GM12878 (cell line): ENCODE results near the gene ABCC2. TPM values are rescaled to one million over a fixed set of nuclear protein-coding genes. Genes with fewer than 3 reads are reported as not detected.
"Not testable (repeated sequence)": the region's sequence is repeated elsewhere in the genome, so short reads cannot be mapped to it uniquely, and the experiment has no call there.

ENCODE experiments used
- ATAC-seq: fragments of 200-7000 bp; cut with Tn5 transposase; 3 replicates; pipeline ENCODE4 v1.9.1; 2020; ENCODE audit warnings: mild to moderate bottlenecking, moderate library complexity
- BruUV-seq: library from RNA; stranded (reverse); fragments of 400-500 nt; replicated peaks from 2 replicates; lab custom pipeline; 2021; lab: Mats Ljungman, UMichigan
- CTCF ChIA-PET: fragments of 300-600 bp; sonication (Branson Sonifier 250); formaldehyde crosslinking; extraction: SDS; loops from one replicate; lab custom pipeline; 2021; ENCODE audit warnings: inconsistent platforms; lab: Yijun Ruan, JAX
- POLR2A ChIA-PET: fragments of 350-600 bp; formaldehyde crosslinking; extraction: SDS; loops from one replicate; lab custom pipeline; 2021; ENCODE audit warnings: inconsistent platforms; lab: Charles Lee
- RAD21 ChIA-PET: fragments of 300-600 bp; sonication (Branson Sonifier 250); formaldehyde crosslinking; loops from one replicate; lab custom pipeline; 2023; ENCODE audit warnings: antibody characterized with exemption; ENCODE audit not compliant: unreplicated experiment; lab: Charles Lee
- SMC1A ChIA-PET: fragments of 300-600 bp; sonication (Branson Sonifier 250); formaldehyde crosslinking; loops from one replicate; lab custom pipeline; 2023; ENCODE audit not compliant: unreplicated experiment, uncharacterized antibody; lab: Charles Lee
- DNase-seq: peaks from one replicate; pipeline ENCODE4 v3.0.0-alpha.2; 2011; ENCODE audit warnings: low read depth, low spot score
- FAIRE-seq: peaks from 3 replicates; lab custom pipeline; 2011; peaks lifted over from hg19 to GRCh38; lab: Jason Lieb, UNC
- H2AFZ ChIP-seq: 2 replicates; pipeline ENCODE4 v1.6.0; 2011; ENCODE audit warnings: low read depth, low read length, control low read depth; ENCODE audit not compliant: control insufficient read depth
- H3K27ac ChIP-seq: 2 replicates; pipeline ENCODE4 v1.5.1; 2011; ENCODE audit warnings: control low read depth; ENCODE audit not compliant: control insufficient read depth, insufficient read depth
- H3K27me3 ChIP-seq, 2 experiments: replicated peaks in 1 of 2; 2 replicates each; pipeline versions ENCODE4 v1.6.0 to v1.6.1; 2011; ENCODE audit warnings: low read length in 1 of 2; ENCODE audit not compliant: control insufficient read depth in 2 of 2, insufficient read depth in 2 of 2
- H3K36me3 ChIP-seq, 2 experiments: 2 replicates each; pipeline ENCODE4 v1.5.1; 2011; ENCODE audit warnings: low read length in 1 of 2; ENCODE audit not compliant: control insufficient read depth in 2 of 2, insufficient read depth in 2 of 2
- H3K4me1 ChIP-seq: 2 replicates; pipeline ENCODE4 v1.6.1; 2011; ENCODE audit warnings: mild to moderate bottlenecking, low read length, moderate library complexity, mixed read lengths; ENCODE audit not compliant: control insufficient read depth, insufficient read depth
- H3K4me2 ChIP-seq: 2 replicates; pipeline ENCODE4 v1.6.0; 2011; ENCODE audit warnings: control low read depth; ENCODE audit not compliant: control insufficient read depth, insufficient read depth
- H3K4me3 ChIP-seq: fragments of 200-600 bp; sonication (generic); 2 replicates; pipeline ENCODE4 v1.5.1; 2016
- H3K79me2 ChIP-seq: 2 replicates; pipeline ENCODE4 v1.6.0; 2011; ENCODE audit warnings: low read length; ENCODE audit not compliant: control insufficient read depth, insufficient read depth
- H3K9ac ChIP-seq: 2 replicates; pipeline ENCODE4 v1.8.0; 2011; ENCODE audit warnings: low read length, control low read depth, mixed read lengths; ENCODE audit not compliant: control insufficient read depth, insufficient read depth
- H3K9me3 ChIP-seq: replicated peaks from 3 replicates; pipeline ENCODE4 v1.5.1; 2011; ENCODE audit warnings: mild to moderate bottlenecking, low read length; ENCODE audit not compliant: control insufficient read depth, insufficient read depth
- H4K20me1 ChIP-seq: 2 replicates; pipeline ENCODE4 v1.6.0; 2011; ENCODE audit not compliant: control insufficient read depth, insufficient read depth
- BMI1 ChIP-seq: fragments of 450-650 bp; IDR thresholded peaks from 2 replicates; pipeline ENCODE4 v1.6.1; 2016; ENCODE audit warnings: mild to moderate bottlenecking, moderate library complexity, borderline replicate concordance
- IKZF1 ChIP-seq: fragments of 450-650 bp; conservative IDR thresholded peaks from 2 replicates; pipeline ENCODE4 v1.6.1; 2017; ENCODE audit warnings: antibody characterized with exemption, mild to moderate bottlenecking
- KDM1A ChIP-seq: fragments of 200-600 bp; sonication (generic); IDR thresholded peaks from 2 replicates; pipeline ENCODE4 v1.6.1; 2016; ENCODE audit warnings: borderline replicate concordance
- MTA2 ChIP-seq: fragments of 450-650 bp; IDR thresholded peaks from 2 replicates; pipeline ENCODE4 v1.6.1; 2016; ENCODE audit warnings: low read depth, mild to moderate bottlenecking, moderate library complexity
- RB1 ChIP-seq: fragments of 450-650 bp; formaldehyde crosslinking; IDR thresholded peaks from 2 replicates; pipeline ENCODE4 v1.6.1; 2017; ENCODE audit warnings: mild to moderate bottlenecking, borderline replicate concordance
- ZNF274 ChIP-seq: IDR thresholded peaks from one replicate; pipeline ENCODE4 v1.8.0; 2011; ENCODE audit not compliant: insufficient read length, insufficient read depth
- ZNF384 ChIP-seq: IDR thresholded peaks from 2 replicates; pipeline ENCODE4 v1.6.1; 2012; ENCODE audit warnings: low read depth, mild to moderate bottlenecking, low read length, improper control_type of control experiment, borderline replicate concordance
- WGBS: methylation state at CpG from one replicate; pipeline ENCODE4 v1.1.6; 2016; ENCODE audit warnings: low lambda C conversion rate; ENCODE audit not compliant: insufficient replicate concordance, insufficient coverage; ENCODE audit errors: missing lambda C conversion rate; 5-methylcytosine and 5-hydroxymethylcytosine counted together
- in situ Hi-C: fragments of 300-500 bp; cut with MboI; formaldehyde crosslinking; loops from 9 replicates; pipeline ENCODE4 v1.14.3; 2018; ENCODE audit warnings: mixed read lengths
- intact Hi-C: fragments of 100-400 bp; cut with micrococcal nuclease; formaldehyde crosslinking; loops from one replicate; pipeline ENCODE4 v1.14.2; 2022; ENCODE audit not compliant: unreplicated experiment
- polyA plus RNA-seq, 11 experiments: library from polyadenylated mRNA; depleted of rRNA in 4 of 11; unstranded in 6 of 11; stranded (reverse) in 5 of 11; fragments of >200 nt; fragmentation: Nextera tagmentation in 4 of 11; fragmentation: Illumina TruSeq in 1 of 11; extraction: Ambion mirVana in 4 of 11; extraction: Trizol in 1 of 11; gene quantifications; 1 replicate in 1 of 11; 2 replicates in 10 of 11; pipeline versions ENCODE4 v1.2.1 to v1.2.3, GENCODE V29; 2011 to 2016; ENCODE audit warnings: inconsistent platforms in 2 of 11, missing spikeins in 2 of 11, low read depth in 1 of 11
- total RNA-seq, 4 experiments: library from RNA; depleted of rRNA in 3 of 4; stranded (reverse); fragments of >200 nt in 3 of 4; fragmentation: Illumina TruSeq in 1 of 4; extraction: Trizol in 1 of 4; gene quantifications; 2 replicates each; pipeline versions ENCODE4 v1.2.1 to v1.2.3, GENCODE V29; 2013 to 2021

Gene ABCC2
- total and polyA plus RNA-seq, 10 of the 15 experiments (the other 5 are each of a cell fraction or from before 2014, with no cell fraction given), result 0.02 to 0.95 (median 0.21) TPM

DNA sequence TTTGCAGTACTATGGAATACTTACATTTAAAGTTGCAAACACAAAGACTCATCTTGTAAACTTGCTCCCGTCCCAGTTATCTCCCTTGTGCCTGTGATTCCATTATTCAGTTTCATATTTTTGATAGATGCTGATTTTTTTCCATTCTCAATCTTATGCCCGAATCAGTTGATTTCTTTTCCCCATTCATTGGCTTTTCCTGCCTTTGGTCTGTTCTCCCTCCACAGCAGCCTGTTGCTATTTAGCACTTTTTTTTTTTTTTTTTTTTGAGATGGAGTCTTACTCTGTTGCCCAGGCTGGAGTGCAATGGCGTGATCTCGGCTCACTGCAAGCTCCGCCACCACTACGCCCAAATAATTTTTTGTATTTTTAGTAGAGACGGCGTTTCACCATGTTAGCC is 78.0 kb downstream of the ABCC2 start:
- Histone ChIP-seq H3K79me2 (no peaks in the 10 kb centered on the region), H3K27ac (no peak overlapping the region), H4K20me1 (no peaks in the 10 kb centered on the region), H3K27me3 (no peaks in the 10 kb centered on the region), H3K4me2 (no peak overlapping the region), H3K4me3 (no peak overlapping the region), H3K9ac (no peak overlapping the region), H3K36me3 (no peaks in the 10 kb centered on the region), H2AFZ (no peak overlapping the region), H3K4me1 (no peaks in the 10 kb centered on the region), H3K9me3 (no peaks in the 10 kb centered on the region)
- CTCF ChIA-PET, result interaction anchor here (1.2 to 1.9 kb wide), 4 partner anchors 8 to 185 kb away, joined by 3 to 18 read pairs (median 4); no protein-coding TSS in a partner anchor
- in situ Hi-C loops (no loop called here), intact Hi-C loops (no loop called here)
- 95% methylated on average over 6 of the region's 8 CpGs for WGBS
- no TSS peak for BruUV-seq
- no peak for ATAC-seq
- no peak for DNase-seq
- SMC1A ChIA-PET, result interaction anchor here (0.6 to 1.2 kb wide), 2 partner anchors 116 to 241 kb away, joined by 3 to 5 read pairs; no protein-coding TSS in a partner anchor
- TF ChIP-seq KDM1A (no peak), BMI1 (no peak), MTA2 (no peak), IKZF1 (no peak), ZNF384 (no peak), ZNF274 (no peak), RB1 (no peak)
- FAIRE-seq, result no peak
- RAD21 ChIA-PET, result interaction anchor here (1.5 kb wide), 1 partner anchor 185 kb away, joined by 7 read pairs; no protein-coding TSS in a partner anchor
- POLR2A ChIA-PET, result no interaction called here

DNA sequence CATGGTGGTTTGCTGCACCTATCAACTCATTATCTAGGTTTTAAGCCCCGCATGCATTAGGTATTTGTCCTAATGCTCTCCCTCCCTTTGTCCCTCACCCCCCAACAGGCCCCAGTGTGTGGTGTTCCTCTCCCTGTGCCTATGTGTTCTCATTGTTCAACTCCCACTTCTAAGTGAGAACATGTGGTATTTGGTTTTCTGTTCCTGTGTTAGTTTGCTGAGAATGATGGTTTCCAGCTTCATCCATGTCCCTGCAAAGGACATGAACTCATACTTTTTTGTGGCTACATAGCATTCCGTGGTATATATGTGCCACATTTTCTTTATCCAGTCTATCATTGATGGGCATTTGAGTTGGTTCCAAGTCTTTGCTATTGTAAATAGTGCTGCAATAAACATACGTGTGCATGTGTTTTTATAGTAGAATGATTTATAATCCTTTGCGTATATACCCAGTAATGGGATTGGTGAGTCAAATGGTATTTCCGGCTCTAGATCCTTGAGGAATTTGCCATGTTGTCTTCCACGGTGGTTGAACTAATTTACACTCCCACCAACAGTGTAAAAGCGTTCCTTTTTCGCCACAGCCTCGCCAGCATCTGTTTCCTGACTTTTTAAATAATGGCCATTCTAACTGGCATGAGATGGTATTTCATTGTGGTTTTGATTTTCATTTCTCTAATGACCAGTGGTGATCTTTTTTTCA is 81.2 kb downstream of the ABCC2 start:
- H3K4me3 ChIP-seq, H3K79me2 ChIP-seq, intact Hi-C loops, POLR2A ChIA-PET, ATAC-seq, RAD21 ChIA-PET, H3K27ac ChIP-seq, H3K9me3 ChIP-seq, DNase-seq, H4K20me1 ChIP-seq, H3K36me3 ChIP-seq, in situ Hi-C loops, H3K27me3 ChIP-seq, H3K9ac ChIP-seq, H3K4me1 ChIP-seq, H3K4me2 ChIP-seq, SMC1A ChIA-PET, H2AFZ ChIP-seq, BruUV-seq, FAIRE-seq: not testable (repeated sequence)
- CTCF ChIA-PET, result interaction anchor here (0.7 kb wide), 1 partner anchor 160 kb away, joined by 3 read pairs; no protein-coding TSS in a partner anchor
- 42% methylated on average over 9 of the region's 9 CpGs for WGBS

DNA sequence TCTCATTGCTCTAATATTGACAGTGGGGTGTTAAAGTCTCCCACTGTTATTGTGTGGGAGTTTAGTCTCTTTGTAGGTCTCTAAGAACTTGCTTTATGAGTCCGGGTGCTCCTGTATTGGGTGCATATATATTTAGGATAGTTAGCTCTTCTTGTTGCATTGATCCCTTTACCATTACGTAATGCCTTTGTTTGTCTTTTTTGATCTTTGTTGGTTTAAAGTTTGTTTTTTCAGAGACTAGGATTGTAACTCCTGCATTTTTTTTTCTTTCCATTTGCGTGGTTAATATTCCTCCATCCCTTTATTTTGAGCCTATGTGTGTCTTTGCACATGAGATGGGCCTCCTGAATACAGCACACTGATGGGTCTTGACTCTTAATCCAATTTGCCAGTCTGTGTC is 84.8 kb downstream of the ABCC2 start:
- ATAC-seq, H3K9me3 ChIP-seq, BruUV-seq, POLR2A ChIA-PET, DNase-seq, SMC1A ChIA-PET, FAIRE-seq, H3K4me1 ChIP-seq, in situ Hi-C loops, H3K36me3 ChIP-seq, H3K27ac ChIP-seq, H2AFZ ChIP-seq, H3K4me2 ChIP-seq, H4K20me1 ChIP-seq, intact Hi-C loops, H3K4me3 ChIP-seq, H3K9ac ChIP-seq, H3K27me3 ChIP-seq, H3K79me2 ChIP-seq: not testable (repeated sequence)
- ChIA-PET CTCF (interaction anchor here (0.7 to 2.0 kb wide), 2 partner anchors 12 to 436 kb away, joined by 3 to 4 read pairs; no protein-coding TSS in a partner anchor), RAD21 (interaction anchor here (1.0 kb wide), 1 partner anchor 99 kb away, joined by 3 read pairs; no protein-coding TSS in a partner anchor)
- 46% methylated on average over 3 of the region's 3 CpGs for WGBS
